HEK293 (cell line): Measurements from ENCODE around the gene ELAC1.

Experiments
- AEBP2 ChIP-seq: fragments of 450-650 bp; formaldehyde crosslinking; IDR thresholded peaks from 2 replicates; pipeline ENCODE4 v1.5.1; 2016; ENCODE audit warnings: missing biosample characterization, missing genetic modification characterization, borderline replicate concordance
- GLIS2 ChIP-seq: fragments of 450-650 bp; formaldehyde crosslinking; IDR thresholded peaks from 2 replicates; pipeline ENCODE4 v1.5.1; 2016; ENCODE audit warnings: missing biosample characterization, missing genetic modification characterization
- HOXC10 ChIP-seq: sonication (generic); formaldehyde crosslinking; IDR thresholded peaks from 2 replicates; pipeline ENCODE4 v1.8.1; 2023; ENCODE audit warnings: mild to moderate bottlenecking, missing genetic modification reagents
- HOXD13 ChIP-seq: sonication (generic); formaldehyde crosslinking; IDR thresholded peaks from 2 replicates; pipeline ENCODE4 v1.8.0; 2022; ENCODE audit warnings: missing genetic modification reagents, borderline replicate concordance
- KLF1 ChIP-seq: fragments of 450-650 bp; formaldehyde crosslinking; IDR thresholded peaks from 2 replicates; pipeline ENCODE4 v1.5.1; 2016; ENCODE audit warnings: missing biosample characterization, missing genetic modification characterization
- RBAK ChIP-seq: fragments of 450-650 bp; formaldehyde crosslinking; IDR thresholded peaks from 2 replicates; pipeline ENCODE4 v1.5.1; 2016; ENCODE audit warnings: missing biosample characterization, missing genetic modification characterization
- SP7 ChIP-seq: fragments of 450-650 bp; formaldehyde crosslinking; IDR thresholded peaks from 2 replicates; pipeline ENCODE4 v1.5.1; 2016; ENCODE audit warnings: missing biosample characterization, missing genetic modification characterization
- WT1 ChIP-seq: fragments of 450-650 bp; formaldehyde crosslinking; IDR thresholded peaks from 2 replicates; pipeline ENCODE4 v1.5.1; 2016; ENCODE audit warnings: missing biosample characterization, missing genetic modification characterization
- ZBTB17 ChIP-seq: fragments of 450-650 bp; formaldehyde crosslinking; IDR thresholded peaks from 2 replicates; pipeline ENCODE4 v1.5.1; 2016; ENCODE audit warnings: missing biosample characterization, missing genetic modification characterization
- ZBTB20 ChIP-seq: fragments of 450-650 bp; formaldehyde crosslinking; IDR thresholded peaks from 2 replicates; pipeline ENCODE4 v1.5.1; 2016; ENCODE audit warnings: missing biosample characterization, missing genetic modification characterization
- ZNF133 ChIP-seq: fragments of 450-650 bp; formaldehyde crosslinking; IDR thresholded peaks from 2 replicates; pipeline ENCODE4 v1.5.1; 2016; ENCODE audit warnings: missing biosample characterization, missing genetic modification characterization
- ZNF146 ChIP-seq: fragments of 450-650 bp; formaldehyde crosslinking; IDR thresholded peaks from 2 replicates; pipeline ENCODE4 v1.5.1; 2016; ENCODE audit warnings: missing biosample characterization, missing genetic modification characterization
- ZNF148 ChIP-seq: fragments of 450-650 bp; formaldehyde crosslinking; IDR thresholded peaks from 2 replicates; pipeline ENCODE4 v1.5.0; 2017; ENCODE audit warnings: missing biosample characterization, missing genetic modification characterization, borderline replicate concordance
- ZNF169 ChIP-seq: fragments of 450-650 bp; formaldehyde crosslinking; IDR thresholded peaks from 2 replicates; pipeline ENCODE4 v1.5.1; 2016; ENCODE audit warnings: missing biosample characterization, missing genetic modification characterization
- ZNF2 ChIP-seq: fragments of 450-650 bp; formaldehyde crosslinking; IDR thresholded peaks from 2 replicates; pipeline ENCODE4 v1.5.1; 2016; ENCODE audit warnings: missing biosample characterization, missing genetic modification characterization
- ZNF223 ChIP-seq: fragments of 450-650 bp; formaldehyde crosslinking; IDR thresholded peaks from 2 replicates; pipeline ENCODE4 v1.5.1; 2016; ENCODE audit warnings: missing biosample characterization, missing genetic modification characterization
- ZNF239 ChIP-seq: fragments of 450-650 bp; formaldehyde crosslinking; IDR thresholded peaks from 2 replicates; pipeline ENCODE4 v1.5.1; 2016; ENCODE audit warnings: missing biosample characterization, missing genetic modification characterization
- ZNF24 ChIP-seq: fragments of 450-650 bp; formaldehyde crosslinking; IDR thresholded peaks from 2 replicates; pipeline ENCODE4 v1.5.1; 2016; ENCODE audit warnings: missing biosample characterization, missing genetic modification characterization
- ZNF280D ChIP-seq: fragments of 450-650 bp; formaldehyde crosslinking; IDR thresholded peaks from 2 replicates; pipeline ENCODE4 v1.5.1; 2016; ENCODE audit warnings: missing biosample characterization, missing genetic modification characterization
- ZNF350 ChIP-seq: fragments of 450-650 bp; formaldehyde crosslinking; IDR thresholded peaks from 2 replicates; pipeline ENCODE4 v1.5.0; 2017; ENCODE audit warnings: missing biosample characterization, mild to moderate bottlenecking, missing genetic modification characterization
- ZNF354C ChIP-seq: fragments of 450-650 bp; formaldehyde crosslinking; IDR thresholded peaks from 2 replicates; pipeline ENCODE4 v1.5.1; 2016; ENCODE audit warnings: missing biosample characterization, missing genetic modification characterization, low read depth, borderline replicate concordance
- ZNF416 ChIP-seq: fragments of 450-650 bp; formaldehyde crosslinking; IDR thresholded peaks from 2 replicates; pipeline ENCODE4 v1.5.1; 2016; ENCODE audit warnings: missing biosample characterization, missing genetic modification characterization
- ZNF426 ChIP-seq: fragments of 450-650 bp; formaldehyde crosslinking; IDR thresholded peaks from 2 replicates; pipeline ENCODE4 v1.5.1; 2017; ENCODE audit warnings: missing biosample characterization, missing genetic modification characterization, mild to moderate bottlenecking, inconsistent platforms, moderate library complexity
- ZNF473 ChIP-seq: fragments of 450-650 bp; formaldehyde crosslinking; IDR thresholded peaks from 2 replicates; pipeline ENCODE4 v1.5.1; 2017; ENCODE audit warnings: missing biosample characterization, missing genetic modification characterization
- ZNF555 ChIP-seq: fragments of 450-650 bp; formaldehyde crosslinking; conservative IDR thresholded peaks from 2 replicates; pipeline ENCODE4 v1.5.1; 2017; ENCODE audit warnings: missing biosample characterization, mild to moderate bottlenecking, missing genetic modification characterization, inconsistent platforms
- ZNF558 ChIP-seq: fragments of 450-650 bp; formaldehyde crosslinking; IDR thresholded peaks from 2 replicates; pipeline ENCODE4 v1.5.1; 2016; ENCODE audit warnings: missing biosample characterization, missing genetic modification characterization
- ZNF600 ChIP-seq: fragments of 450-650 bp; formaldehyde crosslinking; IDR thresholded peaks from 2 replicates; pipeline ENCODE4 v1.5.1; 2016; ENCODE audit warnings: missing biosample characterization, missing genetic modification characterization
- ZNF626 ChIP-seq: fragments of 450-650 bp; sonication (Bioruptor Pico); formaldehyde crosslinking; IDR thresholded peaks from 2 replicates; pipeline ENCODE4 v1.5.1; 2018; ENCODE audit warnings: missing biosample characterization, missing genetic modification characterization, inconsistent platforms
- ZNF660 ChIP-seq: fragments of 450-650 bp; IDR thresholded peaks from 2 replicates; pipeline ENCODE4 v1.5.1; 2018; ENCODE audit warnings: missing biosample characterization, mild to moderate bottlenecking, missing genetic modification characterization
- ZNF701 ChIP-seq: fragments of 450-650 bp; formaldehyde crosslinking; IDR thresholded peaks from 2 replicates; pipeline ENCODE4 v1.5.1; 2016; ENCODE audit warnings: missing biosample characterization, missing genetic modification characterization
- ZNF704 ChIP-seq: fragments of 450-650 bp; formaldehyde crosslinking; IDR thresholded peaks from 2 replicates; pipeline ENCODE4 v1.5.1; 2016; ENCODE audit warnings: missing biosample characterization, missing genetic modification characterization
- ZNF768 ChIP-seq: fragments of 450-650 bp; formaldehyde crosslinking; IDR thresholded peaks from 2 replicates; pipeline ENCODE4 v1.5.1; 2018; ENCODE audit warnings: missing biosample characterization, mild to moderate bottlenecking, missing genetic modification characterization
- ZNF776 ChIP-seq: fragments of 450-650 bp; formaldehyde crosslinking; IDR thresholded peaks from 2 replicates; pipeline ENCODE4 v1.5.0; 2017; ENCODE audit warnings: missing biosample characterization, missing genetic modification characterization, borderline replicate concordance
- ZNF777 ChIP-seq: fragments of 450-650 bp; formaldehyde crosslinking; IDR thresholded peaks from 2 replicates; pipeline ENCODE4 v1.5.1; 2017; ENCODE audit warnings: missing biosample characterization, missing genetic modification characterization, borderline replicate concordance
- ZNF792 ChIP-seq: fragments of 450-650 bp; formaldehyde crosslinking; IDR thresholded peaks from 2 replicates; pipeline ENCODE4 v1.5.1; 2016; ENCODE audit warnings: missing biosample characterization, missing genetic modification characterization
- ZXDB ChIP-seq: fragments of 450-650 bp; formaldehyde crosslinking; IDR thresholded peaks from 2 replicates; pipeline ENCODE4 v1.5.1; 2016; ENCODE audit warnings: missing biosample characterization, missing genetic modification characterization

ELAC1 gene

GRCh38 chr18:50961974-50962373 lies 5.9 kb upstream of the ELAC1 start (continued):
- TF ChIP-seq ZNF148 (0 out of 2 replicates have a peak, but pooled peaks have one; percentile 23), ZNF600 (no peak), ZNF280D (tag by site-specific recombination) (peak; percentile 95), ZBTB20 (tag by site-specific recombination) (no peak), ZNF354C (tag by site-specific recombination) (no peak), ZNF626 (tag by site-specific recombination) (peak; percentile 98), ZNF133 (tag by site-specific recombination) (peak; percentile 59), HOXD13 (CRISPR knock-in tag) (no peak), ZNF558 (tag by site-specific recombination) (peak; percentile 68; the same call in 1 of the 2 replicates), KLF1 (tag by site-specific recombination) (no peak), ZNF2 (no peak), GLIS2 (tag by site-specific recombination) (no peak), ZNF223 (tag by site-specific recombination) (no peak), ZNF239 (no peak), ZNF24 (tag by site-specific recombination) (no peak), ZNF169 (tag by site-specific recombination) (0 out of 2 replicates have a peak, but pooled peaks have one; percentile 26), ZNF426 (tag by site-specific recombination) (no peak), ZNF776 (tag by site-specific recombination) (no peak), ZNF768 (tag by site-specific recombination) (no peak), SP7 (tag by site-specific recombination) (0 out of 2 replicates have a peak, but pooled peaks have one; percentile 32), ZNF704 (tag by site-specific recombination) (no peak), ZXDB (tag by site-specific recombination) (no peak), WT1 (tag by site-specific recombination) (no peak), AEBP2 (tag by site-specific recombination) (no peak), ZNF146 (tag by site-specific recombination) (no peak), RBAK (tag by site-specific recombination) (0 out of 2 replicates have a peak, but pooled peaks have one; percentile 12), ZNF555 (tag by site-specific recombination) (0 out of 2 replicates have a peak, but pooled peaks have one; percentile 8), ZBTB17 (tag by site-specific recombination) (no peak), ZNF792 (tag by site-specific recombination) (no peak), ZNF777 (no peak), ZNF701 (tag by site-specific recombination) (no peak), HOXC10 (CRISPR knock-in tag) (no peak), ZNF350 (tag by site-specific recombination) (peak; percentile 11; the same call in 1 of the 2 replicates), ZNF473 (tag by site-specific recombination) (no peak), ZNF416 (tag by site-specific recombination) (no peak), ZNF660 (tag by site-specific recombination) (no peak)
